ENCODE results near the gene GLIS1.

DNA sequence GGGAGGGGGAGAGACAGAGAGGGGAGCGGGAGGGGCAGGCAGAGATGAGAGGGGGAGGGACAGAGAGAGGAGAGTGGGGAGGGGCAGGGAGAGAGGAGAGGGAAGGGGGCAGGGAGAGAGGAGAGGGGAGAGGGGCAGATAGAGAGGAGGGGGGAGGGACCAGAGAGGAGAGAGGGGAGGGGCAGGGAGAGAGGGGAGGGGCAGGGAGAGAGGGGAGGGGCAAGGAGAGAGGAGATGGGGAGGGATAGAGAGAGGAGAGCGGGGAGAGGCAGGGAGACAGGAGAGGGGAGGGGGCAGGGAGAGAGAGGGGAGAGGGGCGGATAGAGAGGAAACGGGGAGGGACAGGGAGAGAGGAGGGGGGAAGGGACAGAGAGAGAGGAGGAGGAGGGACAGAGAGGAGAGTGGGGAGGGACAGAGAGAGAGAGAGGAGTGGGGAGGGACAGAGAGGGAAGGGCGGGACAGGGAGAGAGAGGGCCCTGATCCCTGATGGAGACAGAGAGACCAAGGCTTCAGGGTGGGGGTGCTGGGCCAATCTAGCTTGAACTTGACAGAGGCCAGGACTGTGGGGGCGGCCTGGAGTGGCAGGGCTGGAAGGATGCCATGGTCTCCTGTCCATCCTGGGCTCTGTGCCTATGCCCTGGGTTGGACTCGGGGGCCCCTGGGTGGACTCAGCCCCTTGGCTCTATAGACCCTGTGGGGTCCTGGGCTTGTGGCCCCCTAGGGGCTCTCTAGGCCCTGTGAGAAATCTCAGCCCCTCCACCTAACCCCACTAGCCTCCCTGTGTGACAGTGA, 236.1 kb downstream of the GLIS1 start:
- TF ChIP-seq EZH2 (IDR thresholded peaks at IDR 0.05; ENCODE audit: low read depth, unreplicated experiment): no peak
- TF ChIP-seq, protein P1, sequence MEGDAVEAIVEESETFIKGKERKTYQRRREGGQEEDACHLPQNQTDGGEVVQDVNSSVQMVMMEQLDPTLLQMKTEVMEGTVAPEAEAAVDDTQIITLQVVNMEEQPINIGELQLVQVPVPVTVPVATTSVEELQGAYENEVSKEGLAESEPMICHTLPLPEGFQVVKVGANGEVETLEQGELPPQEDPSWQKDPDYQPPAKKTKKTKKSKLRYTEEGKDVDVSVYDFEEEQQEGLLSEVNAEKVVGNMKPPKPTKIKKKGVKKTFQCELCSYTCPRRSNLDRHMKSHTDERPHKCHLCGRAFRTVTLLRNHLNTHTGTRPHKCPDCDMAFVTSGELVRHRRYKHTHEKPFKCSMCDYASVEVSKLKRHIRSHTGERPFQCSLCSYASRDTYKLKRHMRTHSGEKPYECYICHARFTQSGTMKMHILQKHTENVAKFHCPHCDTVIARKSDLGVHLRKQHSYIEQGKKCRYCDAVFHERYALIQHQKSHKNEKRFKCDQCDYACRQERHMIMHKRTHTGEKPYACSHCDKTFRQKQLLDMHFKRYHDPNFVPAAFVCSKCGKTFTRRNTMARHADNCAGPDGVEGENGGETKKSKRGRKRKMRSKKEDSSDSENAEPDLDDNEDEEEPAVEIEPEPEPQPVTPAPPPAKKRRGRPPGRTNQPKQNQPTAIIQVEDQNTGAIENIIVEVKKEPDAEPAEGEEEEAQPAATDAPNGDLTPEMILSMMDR (conservative IDR thresholded peaks at IDR 0.05; ENCODE audit: low read depth in 2 of 2): no peak

Data from GM23338 (cell line).